ENCODE measurements around the gene SPPL2A. TPM values are rescaled to one million over a fixed set of nuclear protein-coding genes. Genes with fewer than 3 reads are reported as not detected.
"Not testable (repeated sequence)": the region's sequence is repeated elsewhere in the genome, so short reads cannot be mapped to it uniquely, and the experiment has no call there.

The SPPL2A gene
- total and polyA plus RNA-seq, 9 of the 15 experiments (the other 6 are each of a cell fraction or from before 2014, with no cell fraction given), result 9.8 to 66.1 (median 38.0) TPM

DNA sequence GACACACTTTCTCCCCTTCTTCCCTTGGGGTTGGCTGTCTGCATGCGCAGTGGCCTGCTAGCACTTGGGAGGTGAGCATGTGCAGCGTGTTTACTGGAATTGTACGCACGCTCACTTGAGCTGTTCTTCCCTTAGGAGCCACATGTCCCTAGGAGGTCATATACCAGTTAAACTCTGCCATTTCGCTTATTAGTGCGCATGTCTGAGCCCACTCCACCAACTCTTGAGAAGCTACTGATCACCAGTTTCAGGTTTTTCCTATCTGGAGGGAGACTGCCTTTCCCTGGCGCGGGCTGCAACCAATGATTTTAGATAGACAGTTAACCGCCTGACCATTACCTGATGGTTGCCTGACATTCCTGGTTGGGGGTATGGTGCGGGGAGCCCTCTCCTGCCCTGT is 47.6 kb upstream of the SPPL2A start:
- Histone ChIP-seq H3K36me3 (ENCODE audit: control insufficient read depth, insufficient read depth, low read length) (no peaks in the 10 kb centered on the region), H4K20me1 (replicated peaks; ENCODE audit: control insufficient read depth, insufficient read depth, low read length) (no peaks in the 10 kb centered on the region), H3K9me1 (ENCODE audit: control insufficient read depth, insufficient read depth, low read length) (no peaks in the 10 kb centered on the region), H3K4me2 (ENCODE audit: insufficient read depth, low read length) (no peak overlapping the region), H2AFZ (ENCODE audit: low read depth, low read length) (peak overlapping the region; percentile 44; the same call in 1 of the 2 replicates), H3K4me3 (no peak overlapping the region), H3K9ac (ENCODE audit: insufficient read depth in 1 of 2, low read depth in 2 of 2, low read length in 2 of 2) (no peak overlapping the region), H3K4me1 (replicated peaks in 1 of 2; ENCODE audit: control insufficient read depth in 2 of 2, insufficient read depth in 2 of 2, low read length in 2 of 2) (no peaks in the 10 kb centered on the region; a peak in 1 of 5 replicates), H3K9me3 (replicated peaks; ENCODE audit: control insufficient read depth, insufficient read depth, low read depth, low read length) (no peaks in the 10 kb centered on the region), H3K27me3 (ENCODE audit: control insufficient read depth in 2 of 2, insufficient read depth in 2 of 2, low read length in 2 of 2) (peaks cover 0 to 10% of the 10 kb centered on the region in 2 experiments; a peak in 4 of 5 replicates), H3K27ac (ENCODE audit: extremely low read depth, low read depth, low read length) (no peak overlapping the region), H3K79me2 (ENCODE audit: control insufficient read depth, insufficient read depth, low read length) (no peaks in the 10 kb centered on the region)
- TF ChIP-seq CBX3 (IDR thresholded peaks at IDR 0.05; ENCODE audit: borderline replicate concordance in 1 of 2, low read length in 2 of 2) (no peak), NRF1 (conservative IDR thresholded peaks at IDR 0.05 in 1 of 2, IDR thresholded peaks at IDR 0.05 in 1 of 2) (peak; percentile 65 to 68)
- CTCF ChIA-PET (ENCODE audit: low intra/inter-chr PET ratio), result no interaction called here
- POLR2A ChIA-PET, result no interaction called here
- ATAC-seq, result no peak
- BruUV-seq (replicated peaks), result no TSS peak
- no peak for FAIRE-seq
- no peak for DNase-seq (ENCODE audit: extremely low read depth in 1 of 4, low spot score in 3 of 4)
- WGBS (ENCODE audit: insufficient coverage, low coverage, missing lambda C conversion rate), result 57% methylated on average over 10 of the region's 10 CpGs
- in situ Hi-C loops (cut with MboI) (no loop called here), intact Hi-C loops (cut with micrococcal nuclease) (no loop called here)

- POLR2A ChIA-PET, result interaction anchor here (2.0 kb wide), 1 partner anchor 13 kb away, joined by 9 read pairs; no protein-coding TSS in a partner anchor
- ATAC-seq; H3K4me1 ChIP-seq (replicated peaks in 1 of 2; ENCODE audit: control insufficient read depth in 2 of 2, insufficient read depth in 2 of 2, low read length in 2 of 2); intact Hi-C loops (cut with micrococcal nuclease); H3K4me2 ChIP-seq (ENCODE audit: insufficient read depth, low read length); H4K20me1 ChIP-seq (replicated peaks; ENCODE audit: control insufficient read depth, insufficient read depth, low read length); H3K9me3 ChIP-seq (replicated peaks; ENCODE audit: control insufficient read depth, insufficient read depth, low read depth, low read length); H3K27ac ChIP-seq (ENCODE audit: extremely low read depth, low read depth, low read length); FAIRE-seq; H3K9me1 ChIP-seq (ENCODE audit: control insufficient read depth, insufficient read depth, low read length); H3K79me2 ChIP-seq (ENCODE audit: control insufficient read depth, insufficient read depth, low read length); H3K9ac ChIP-seq (ENCODE audit: insufficient read depth in 1 of 2, low read depth in 2 of 2, low read length in 2 of 2); CTCF ChIA-PET (ENCODE audit: low intra/inter-chr PET ratio); DNase-seq (ENCODE audit: extremely low read depth in 1 of 4, low spot score in 3 of 4); BruUV-seq (replicated peaks); H3K36me3 ChIP-seq (ENCODE audit: control insufficient read depth, insufficient read depth, low read length); H3K4me3 ChIP-seq; H2AFZ ChIP-seq (ENCODE audit: low read depth, low read length); in situ Hi-C loops (cut with MboI): not testable (repeated sequence)
- peaks cover 0 to 10% of the 10 kb centered on the region in 2 experiments; a peak in 3 of 5 replicates for H3K27me3 ChIP-seq (ENCODE audit: control insufficient read depth in 2 of 2, insufficient read depth in 2 of 2, low read length in 2 of 2)
- WGBS (ENCODE audit: insufficient coverage, low coverage, missing lambda C conversion rate), result 79% methylated on average over 15 of the region's 15 CpGs
These were observed 46.6 kb upstream of the SPPL2A start for GRCh38 chr15:50812181-50812506.
